PC-3 (cell line): Measurements from ENCODE around the gene WNT7A.

Source experiments
- EZH2phosphoT487 ChIP-seq: fragments of 300-600 bp; sonication (generic); IDR thresholded peaks from 2 replicates; pipeline ENCODE4 v1.6.1; 2018; ENCODE audit warnings: mild to moderate bottlenecking, antibody characterized with exemption, low read length, borderline replicate concordance
- TF ChIP-seq, protein P1 (sequence below): fragments of 300-600 bp; sonication (generic); conservative IDR thresholded peaks from 2 replicates; pipeline ENCODE4 v1.5.1; 2017; ENCODE audit warnings: antibody characterized with exemption, low read depth, mild to moderate bottlenecking, low read length

- TF ChIP-seq, protein P1, sequence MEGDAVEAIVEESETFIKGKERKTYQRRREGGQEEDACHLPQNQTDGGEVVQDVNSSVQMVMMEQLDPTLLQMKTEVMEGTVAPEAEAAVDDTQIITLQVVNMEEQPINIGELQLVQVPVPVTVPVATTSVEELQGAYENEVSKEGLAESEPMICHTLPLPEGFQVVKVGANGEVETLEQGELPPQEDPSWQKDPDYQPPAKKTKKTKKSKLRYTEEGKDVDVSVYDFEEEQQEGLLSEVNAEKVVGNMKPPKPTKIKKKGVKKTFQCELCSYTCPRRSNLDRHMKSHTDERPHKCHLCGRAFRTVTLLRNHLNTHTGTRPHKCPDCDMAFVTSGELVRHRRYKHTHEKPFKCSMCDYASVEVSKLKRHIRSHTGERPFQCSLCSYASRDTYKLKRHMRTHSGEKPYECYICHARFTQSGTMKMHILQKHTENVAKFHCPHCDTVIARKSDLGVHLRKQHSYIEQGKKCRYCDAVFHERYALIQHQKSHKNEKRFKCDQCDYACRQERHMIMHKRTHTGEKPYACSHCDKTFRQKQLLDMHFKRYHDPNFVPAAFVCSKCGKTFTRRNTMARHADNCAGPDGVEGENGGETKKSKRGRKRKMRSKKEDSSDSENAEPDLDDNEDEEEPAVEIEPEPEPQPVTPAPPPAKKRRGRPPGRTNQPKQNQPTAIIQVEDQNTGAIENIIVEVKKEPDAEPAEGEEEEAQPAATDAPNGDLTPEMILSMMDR, result no peak
- TF ChIP-seq EZH2phosphoT487, result no peak
Observed at GRCh38 chr3:13824521-13825310, 55.2 kb downstream of the WNT7A start.
